Type B pancreatic cell (in vitro differentiated cells): ENCODE data around the gene ZSWIM5. TPM values are rescaled to one million over a fixed set of nuclear protein-coding genes. Genes with fewer than 3 reads are reported as not detected.
"Not testable (repeated sequence)": the region's sequence is repeated elsewhere in the genome, so short reads cannot be mapped to it uniquely, and the experiment has no call there.

Source experiments
- DNase-seq: peaks from one replicate; pipeline ENCODE4 v3.0.0; 2021; ENCODE audit warnings: mixed read lengths; ENCODE audit not compliant: unreplicated experiment; ENCODE audit errors: extremely low spot score
- H3K27ac Mint-ChIP-seq: 2 replicates; pipeline ENCODE4 v1.8.0; 2021; ENCODE audit warnings: mild to moderate bottlenecking, mixed read lengths
- H3K27me3 Mint-ChIP-seq: 2 replicates; pipeline ENCODE4 v1.8.0; 2021; ENCODE audit warnings: mixed read lengths
- H3K36me3 Mint-ChIP-seq: 2 replicates; pipeline ENCODE4 v1.8.0; 2021; ENCODE audit warnings: mixed read lengths
- H3K4me1 Mint-ChIP-seq: one replicate; pipeline ENCODE4 v1.8.0; 2021; ENCODE audit warnings: mixed read lengths; ENCODE audit not compliant: unreplicated experiment
- H3K4me3 Mint-ChIP-seq: 2 replicates; pipeline ENCODE4 v1.8.0; 2021; ENCODE audit warnings: mild to moderate bottlenecking, mixed read lengths
- H3K9me3 Mint-ChIP-seq: 2 replicates; pipeline ENCODE4 v1.8.0; 2021; ENCODE audit warnings: mixed read lengths
- CTCF ChIP-seq: fragments of 200-600 bp; sonication (generic); conservative IDR thresholded peaks from 2 replicates; pipeline ENCODE4 v1.5.0; 2021; ENCODE audit warnings: antibody characterized with exemption, mild to moderate bottlenecking
- total RNA-seq: library from RNA; stranded (reverse); gene quantifications from 2 replicates; pipeline ENCODE4 v1.2.1, GENCODE V29; 2021; ENCODE audit warnings: low replicate concordance

Gene ZSWIM5
- total RNA-seq, 1 donor from 2014 or later, result 2.7 TPM

- Mint-ChIP-seq H3K27me3 (no peaks in the 10 kb centered on the region), H3K27ac (no peak overlapping the region), H3K4me3 (no peak overlapping the region), H3K9me3 (no peaks in the 10 kb centered on the region), H3K4me1 (no peaks in the 10 kb centered on the region), H3K36me3 (no peaks in the 10 kb centered on the region)
- TF ChIP-seq CTCF, result no peak
- no peak for DNase-seq
These were observed 19.2 kb upstream of the ZSWIM5 start for GRCh38 chr1:45225598-45225997.

DNA sequence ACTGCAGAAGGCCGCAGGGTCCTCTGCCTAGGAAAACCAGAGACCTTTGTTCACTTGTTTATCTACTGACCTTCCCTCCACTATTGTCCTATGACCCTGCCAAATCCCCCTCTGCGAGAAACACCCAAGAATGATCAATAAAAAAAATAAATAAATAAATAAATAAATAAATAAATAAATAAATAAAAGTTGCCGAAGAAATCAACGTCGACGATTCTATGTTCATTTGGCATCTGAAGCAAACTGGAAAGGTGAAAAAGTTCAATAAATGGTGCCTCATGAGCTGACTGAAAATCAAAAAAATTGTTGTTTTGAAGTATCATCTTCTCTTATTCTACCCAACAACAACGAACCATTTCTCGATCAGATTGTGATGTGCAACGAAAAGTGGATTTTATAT is 17.3 kb upstream of the ZSWIM5 start:
- H3K9me3 Mint-ChIP-seq, H3K27me3 Mint-ChIP-seq, H3K4me1 Mint-ChIP-seq, H3K4me3 Mint-ChIP-seq, H3K27ac Mint-ChIP-seq, DNase-seq, H3K36me3 Mint-ChIP-seq: not testable (repeated sequence)

DNA sequence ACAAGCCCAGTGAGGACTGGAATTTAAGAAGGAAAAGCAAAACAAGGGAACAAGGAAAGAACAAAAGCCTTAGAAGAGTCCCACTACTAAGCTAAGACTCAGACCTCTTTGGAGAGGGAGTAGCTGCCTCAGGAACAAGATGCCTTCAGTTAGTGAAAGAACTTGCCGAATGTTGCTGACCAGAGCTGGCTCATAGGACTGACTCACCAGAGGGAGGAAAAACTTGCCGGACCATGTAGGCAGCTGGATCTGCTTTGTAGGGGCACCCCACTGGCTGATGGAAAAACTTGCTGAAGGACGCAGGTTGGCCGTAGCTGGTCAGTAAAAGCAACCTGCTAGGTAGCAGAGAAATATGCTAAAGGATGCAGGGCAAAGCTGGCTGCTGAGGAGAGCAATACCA is 15.3 kb upstream of the ZSWIM5 start:
- no peaks in the 10 kb centered on the region for H3K4me1 Mint-ChIP-seq
- no peak overlapping the region for H3K27ac Mint-ChIP-seq
- no peaks in the 10 kb centered on the region for H3K9me3 Mint-ChIP-seq
- H3K36me3 Mint-ChIP-seq, result no peaks in the 10 kb centered on the region
- no peak for TF ChIP-seq CTCF
- H3K27me3 Mint-ChIP-seq, result peaks cover 3% of the 10 kb centered on the region
- no peak overlapping the region for H3K4me3 Mint-ChIP-seq
- DNase-seq, result no peak

DNA sequence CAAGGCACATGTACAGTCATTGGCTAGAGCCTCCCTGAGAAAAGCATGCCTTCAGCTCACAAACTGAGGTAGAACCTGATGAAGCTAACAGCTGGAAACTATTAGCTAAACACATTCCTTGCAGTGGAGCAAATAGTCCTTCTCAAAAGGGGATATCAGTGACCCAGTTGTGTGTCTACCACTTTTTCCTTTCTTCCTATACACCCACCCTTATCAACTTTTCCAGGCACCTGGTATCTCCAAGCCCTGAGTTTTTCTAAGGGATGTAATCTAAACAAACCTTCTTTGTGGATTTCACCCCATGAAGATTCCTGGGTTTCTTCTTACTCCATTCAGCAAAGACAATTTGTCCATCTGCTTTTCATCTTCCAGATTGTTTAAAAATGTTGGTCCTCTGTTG is 10.5 kb upstream of the ZSWIM5 start:
- no peak overlapping the region for H3K27ac Mint-ChIP-seq
- no peak overlapping the region for H3K4me3 Mint-ChIP-seq

GRCh38 chr1:45216200-45216541 is 9.8 kb upstream of the ZSWIM5 start:
- Mint-ChIP-seq H3K4me1 (no peaks in the 10 kb centered on the region), H3K4me3 (no peak overlapping the region), H3K27ac (no peak overlapping the region), H3K9me3 (no peaks in the 10 kb centered on the region), H3K27me3 (peaks cover 13% of the 10 kb centered on the region), H3K36me3 (no peaks in the 10 kb centered on the region)
- DNase-seq, result no peak
- no peak for TF ChIP-seq CTCF

More for the DNA sequence above, 10.5 kb upstream of the ZSWIM5 start:
- no peak for TF ChIP-seq CTCF
- Mint-ChIP-seq H3K36me3 (no peaks in the 10 kb centered on the region), H3K4me1 (no peaks in the 10 kb centered on the region), H3K27me3 (peaks cover 13% of the 10 kb centered on the region), H3K9me3 (no peaks in the 10 kb centered on the region)
- DNase-seq, result no peak

- no peak for TF ChIP-seq CTCF
These were observed 9.2 kb upstream of the ZSWIM5 start for GRCh38 chr1:45215485-45216199.

More at GRCh38 chr1:45215485-45216199, 9.2 kb upstream of the ZSWIM5 start:
- no peak for DNase-seq
- H3K27me3 Mint-ChIP-seq, result peaks cover 16% of the 10 kb centered on the region
- H3K27ac Mint-ChIP-seq, result no peak overlapping the region
- H3K4me1 Mint-ChIP-seq, result no peaks in the 10 kb centered on the region
- H3K9me3 Mint-ChIP-seq, result no peaks in the 10 kb centered on the region
- no peaks in the 10 kb centered on the region for H3K36me3 Mint-ChIP-seq
- no peak overlapping the region for H3K4me3 Mint-ChIP-seq
